ENCODE results near the gene IRS1. TPM values are rescaled to one million over a fixed set of nuclear protein-coding genes. Genes with fewer than 3 reads are reported as not detected.
"Not testable (repeated sequence)": the region's sequence is repeated elsewhere in the genome, so short reads cannot be mapped to it uniquely, and the experiment has no call there.

IRS1 gene
- polyA plus RNA-seq, 2 donors: 1.6 to 3.7 TPM

DNA sequence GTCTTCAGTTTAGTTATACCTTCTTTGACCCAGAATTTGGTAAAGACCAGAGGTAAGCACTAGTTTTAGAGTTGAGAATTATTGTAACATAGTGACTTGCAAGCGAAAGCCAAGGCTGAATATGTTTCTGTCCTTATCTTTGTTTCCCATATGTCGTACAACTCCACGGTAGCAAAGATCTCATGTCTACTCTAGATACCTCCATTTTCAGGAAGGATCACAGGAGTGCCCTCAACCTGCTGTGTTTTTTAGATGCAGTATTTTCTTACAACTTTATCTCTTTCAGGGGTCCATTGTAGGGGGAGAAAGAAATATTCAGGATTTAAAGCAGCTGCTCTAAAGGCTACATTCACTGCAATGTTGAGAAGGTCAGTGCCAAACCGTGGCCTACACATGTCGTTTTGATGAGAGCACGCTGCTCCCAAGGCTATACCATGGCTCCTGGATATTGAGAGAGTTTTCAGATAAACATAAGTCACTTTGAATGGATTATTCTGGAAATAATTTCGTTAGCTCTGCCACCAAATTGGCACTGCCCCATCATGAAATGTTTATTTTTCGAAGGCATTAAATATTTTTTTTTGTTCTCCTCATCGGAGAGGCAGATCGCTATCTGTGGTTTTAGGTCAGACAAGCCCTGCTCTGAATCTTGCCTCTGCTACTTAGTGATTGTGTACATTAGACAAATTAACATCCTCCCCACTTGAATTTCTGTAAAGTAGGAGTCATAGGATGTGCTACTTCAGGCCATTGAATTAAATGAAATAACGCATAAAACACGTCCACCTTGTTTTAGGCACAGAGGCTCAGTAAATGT is 38.4 kb upstream of the IRS1 start:
- Histone ChIP-seq H3K36me3 (ENCODE audit: control insufficient read depth in 2 of 2, insufficient read depth in 2 of 2, low read length in 1 of 2) (no peaks in the 10 kb centered on the region), H3K27me3 (ENCODE audit: control insufficient read depth in 1 of 2, insufficient read depth in 2 of 2, low read length in 2 of 2) (no peaks in the 10 kb centered on the region), H3K4me3 (ENCODE audit: low read depth in 1 of 2, low read length in 2 of 2) (no peak overlapping the region), H3K27ac (ENCODE audit: low read depth in 2 of 2, low read length in 1 of 2) (no peak overlapping the region), H3K4me1 (ENCODE audit: control insufficient read depth in 2 of 2, insufficient read depth in 2 of 2, low read length in 1 of 2) (peaks cover 3 to 5% of the 10 kb centered on the region in 2 donors), H3K9me3 (ENCODE audit: control insufficient read depth in 2 of 2, insufficient read depth in 1 of 2, low read depth in 1 of 2, low read length in 1 of 2) (no peaks in the 10 kb centered on the region)
- 77 to 83% methylated on average over 12 of the region's 12 CpGs for WGBS, 2 donors

DNA sequence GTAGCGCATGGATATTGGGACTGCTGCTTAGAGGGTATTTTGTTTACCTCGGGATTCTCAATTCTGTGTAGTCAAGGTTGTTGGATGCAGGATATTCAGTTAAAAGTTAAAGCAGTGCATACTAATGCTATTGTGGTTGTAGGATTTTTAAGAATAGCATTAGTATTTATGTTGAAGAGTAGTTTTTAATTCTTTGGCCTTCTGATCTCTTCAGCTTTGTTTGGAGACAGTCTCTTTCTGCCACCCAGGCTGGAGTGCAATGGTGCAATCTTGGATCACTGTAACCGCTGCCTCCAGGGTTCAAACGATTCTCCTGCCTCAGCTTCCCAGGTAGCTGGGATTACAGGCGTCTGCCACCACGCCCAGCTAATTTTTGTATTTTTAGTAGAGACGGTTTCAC is 37.7 kb upstream of the IRS1 start:
- 79 to 86% methylated on average over 7 of the region's 7 CpGs for WGBS, 2 donors
- H3K27me3 ChIP-seq (ENCODE audit: control insufficient read depth in 1 of 2, insufficient read depth in 2 of 2, low read length in 2 of 2): no peaks in the 10 kb centered on the region
- H3K4me1 ChIP-seq (ENCODE audit: control insufficient read depth in 2 of 2, insufficient read depth in 2 of 2, low read length in 1 of 2): peaks cover 3 to 5% of the 10 kb centered on the region in 2 donors
- no peaks in the 10 kb centered on the region for H3K9me3 ChIP-seq (ENCODE audit: control insufficient read depth in 2 of 2, insufficient read depth in 1 of 2, low read depth in 1 of 2, low read length in 1 of 2)
- H3K27ac ChIP-seq (ENCODE audit: low read depth in 2 of 2, low read length in 1 of 2): peak overlapping the region in 1 of 2 donors; percentile 100
- H3K4me3 ChIP-seq (ENCODE audit: low read depth in 1 of 2, low read length in 2 of 2): no peak overlapping the region
- H3K36me3 ChIP-seq (ENCODE audit: control insufficient read depth in 2 of 2, insufficient read depth in 2 of 2, low read length in 1 of 2): no peaks in the 10 kb centered on the region

DNA sequence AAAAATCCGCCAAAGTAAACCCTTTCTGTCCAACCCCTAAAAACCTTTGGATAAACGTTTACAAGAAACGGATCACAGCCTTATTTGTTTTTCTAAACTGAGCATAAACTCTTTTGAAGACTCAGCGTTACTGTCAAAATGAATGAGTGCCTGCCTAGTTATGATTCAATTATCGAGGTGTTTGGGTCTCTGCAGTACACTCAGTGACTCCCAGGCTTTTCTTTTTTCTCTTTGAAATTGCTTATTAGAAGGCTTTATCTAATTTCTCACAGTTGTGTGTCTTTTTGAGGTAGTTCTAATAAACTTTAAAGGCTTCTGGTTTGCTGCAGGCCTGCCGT is 36.9 kb upstream of the IRS1 start:
- WGBS, 2 donors: 1 to 2% methylated on average over 6 of the region's 6 CpGs
- H3K4me3 ChIP-seq (ENCODE audit: low read depth in 1 of 2, low read length in 2 of 2): peak overlapping the region; percentile 81 to 90
- no peaks in the 10 kb centered on the region for H3K36me3 ChIP-seq (ENCODE audit: control insufficient read depth in 2 of 2, insufficient read depth in 2 of 2, low read length in 1 of 2)
- H3K4me1 ChIP-seq (ENCODE audit: control insufficient read depth in 2 of 2, insufficient read depth in 2 of 2, low read length in 1 of 2): peaks cover 3 to 5% of the 10 kb centered on the region in 2 donors
- no peaks in the 10 kb centered on the region for H3K27me3 ChIP-seq (ENCODE audit: control insufficient read depth in 1 of 2, insufficient read depth in 2 of 2, low read length in 2 of 2)
- H3K9me3 ChIP-seq (ENCODE audit: control insufficient read depth in 2 of 2, insufficient read depth in 1 of 2, low read depth in 1 of 2, low read length in 1 of 2): no peaks in the 10 kb centered on the region
- peak overlapping the region; percentile 100 for H3K27ac ChIP-seq (ENCODE audit: low read depth in 2 of 2, low read length in 1 of 2)

DNA sequence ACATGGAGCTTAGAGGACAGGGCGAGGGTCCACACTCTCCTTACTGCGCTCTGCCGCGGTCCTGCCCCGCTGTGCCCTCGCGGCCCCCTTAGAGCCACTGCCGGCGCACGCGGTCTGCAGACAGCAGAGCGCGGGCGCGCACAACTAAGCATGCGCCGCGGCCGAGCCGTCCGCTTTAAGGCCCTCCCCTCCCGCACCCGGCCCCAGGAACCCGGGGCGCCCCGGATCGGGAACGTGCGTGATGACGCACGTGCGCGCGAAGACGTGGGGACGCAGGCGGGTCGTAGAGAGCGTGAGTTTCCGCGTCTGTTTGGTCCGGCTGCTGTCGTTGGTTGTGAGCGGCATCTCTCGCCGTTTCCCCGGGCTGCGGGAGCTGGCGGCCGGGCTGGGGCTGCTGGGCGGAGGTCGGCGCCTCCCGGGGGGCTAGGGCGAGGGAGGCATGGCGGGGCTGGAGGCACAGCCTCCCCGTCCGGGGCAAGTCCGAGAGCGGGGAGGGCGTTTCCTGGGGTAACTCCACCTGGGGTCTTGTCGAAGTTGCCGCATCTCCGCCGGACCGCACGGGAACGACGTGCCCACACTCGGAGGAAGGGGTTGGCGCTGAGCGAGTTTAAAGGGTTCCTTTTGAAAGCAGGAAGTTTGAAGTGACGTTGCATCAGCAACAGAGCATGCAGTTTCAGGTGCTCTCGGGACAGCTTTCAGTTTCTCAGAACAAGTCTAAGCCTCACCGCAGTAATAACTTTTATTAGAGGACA is 36.4 kb upstream of the IRS1 start, which contains the start of gene RHBDD1:
TSS of gene RHBDD1 (plus strand) at position 259 of the 752 bp plus-strand sequence. CDS start 28,640 bp downstream, outside the sequence.
- peaks cover 3 to 5% of the 10 kb centered on the region in 2 donors for H3K4me1 ChIP-seq (ENCODE audit: control insufficient read depth in 2 of 2, insufficient read depth in 2 of 2, low read length in 1 of 2)
- WGBS, 2 donors: 0 to 1% methylated on average over 63 to 75 of the region's 75 CpGs
- peak within 1 kb of the TSS; percentile 81 to 90 for H3K4me3 ChIP-seq (ENCODE audit: low read depth in 1 of 2, low read length in 2 of 2)
- no peaks in the 10 kb centered on the region for H3K9me3 ChIP-seq (ENCODE audit: control insufficient read depth in 2 of 2, insufficient read depth in 1 of 2, low read depth in 1 of 2, low read length in 1 of 2)
- H3K27me3 ChIP-seq (ENCODE audit: control insufficient read depth in 1 of 2, insufficient read depth in 2 of 2, low read length in 2 of 2): no peaks in the 10 kb centered on the region
- H3K27ac ChIP-seq (ENCODE audit: low read depth in 2 of 2, low read length in 1 of 2): peak within 1 kb of the TSS; percentile 100
- no peaks in the 10 kb centered on the region for H3K36me3 ChIP-seq (ENCODE audit: control insufficient read depth in 2 of 2, insufficient read depth in 2 of 2, low read length in 1 of 2)

DNA sequence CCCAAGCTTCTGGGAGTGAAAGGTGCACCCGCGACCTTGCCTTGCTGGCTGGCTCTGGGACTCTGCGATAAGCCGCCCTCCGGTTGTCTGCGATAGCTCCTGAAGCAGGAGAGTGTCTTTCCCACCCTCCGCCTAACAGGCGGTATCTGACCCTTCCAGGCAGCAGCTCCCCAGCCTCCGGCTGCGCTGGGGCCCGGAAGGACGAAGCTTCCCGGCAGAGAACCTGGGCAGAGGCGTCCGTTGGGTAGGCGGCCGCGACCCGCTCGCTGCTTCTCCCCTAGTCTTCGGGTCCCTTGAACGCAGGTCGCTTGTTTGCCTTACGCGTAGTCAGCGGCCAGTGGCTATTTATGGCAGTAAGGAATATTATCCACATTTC is 35.8 kb upstream of the IRS1 start:
- Histone ChIP-seq H3K27me3 (ENCODE audit: control insufficient read depth in 1 of 2, insufficient read depth in 2 of 2, low read length in 2 of 2) (no peaks in the 10 kb centered on the region), H3K4me3 (ENCODE audit: low read depth in 1 of 2, low read length in 2 of 2) (peak overlapping the region; percentile 81 to 90), H3K4me1 (ENCODE audit: control insufficient read depth in 2 of 2, insufficient read depth in 2 of 2, low read length in 1 of 2) (peaks cover 3 to 5% of the 10 kb centered on the region in 2 donors), H3K9me3 (ENCODE audit: control insufficient read depth in 2 of 2, insufficient read depth in 1 of 2, low read depth in 1 of 2, low read length in 1 of 2) (no peaks in the 10 kb centered on the region), H3K36me3 (ENCODE audit: control insufficient read depth in 2 of 2, insufficient read depth in 2 of 2, low read length in 1 of 2) (no peaks in the 10 kb centered on the region), H3K27ac (ENCODE audit: low read depth in 2 of 2, low read length in 1 of 2) (peak overlapping the region; percentile 100)
- 5 to 8% methylated on average over 25 to 26 of the region's 26 CpGs for WGBS, 2 donors

DNA sequence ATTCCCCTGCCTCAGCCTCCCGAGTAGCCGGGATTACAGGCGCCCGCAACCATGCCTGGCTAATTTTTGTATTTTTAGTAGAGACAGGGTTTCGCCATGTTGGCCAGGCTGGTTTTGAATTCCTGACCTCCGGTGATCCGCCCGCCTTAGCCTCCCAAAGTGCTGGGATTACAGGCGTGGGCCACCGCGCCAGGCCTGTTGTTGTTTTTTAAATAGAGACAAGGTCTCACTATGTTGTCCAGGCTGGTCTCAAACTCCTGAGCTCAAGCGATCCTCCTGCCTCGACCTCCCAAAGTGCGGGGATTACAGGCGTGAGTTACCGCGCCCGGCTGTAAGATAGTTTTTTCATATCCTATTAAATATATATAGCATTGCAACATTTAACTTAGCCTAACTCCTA is 35.3 kb upstream of the IRS1 start:
- not testable (repeated sequence) for H3K9me3 ChIP-seq (ENCODE audit: control insufficient read depth in 2 of 2, insufficient read depth in 1 of 2, low read depth in 1 of 2, low read length in 1 of 2); H3K4me1 ChIP-seq (ENCODE audit: control insufficient read depth in 2 of 2, insufficient read depth in 2 of 2, low read length in 1 of 2); H3K36me3 ChIP-seq (ENCODE audit: control insufficient read depth in 2 of 2, insufficient read depth in 2 of 2, low read length in 1 of 2); H3K27me3 ChIP-seq (ENCODE audit: control insufficient read depth in 1 of 2, insufficient read depth in 2 of 2, low read length in 2 of 2); H3K27ac ChIP-seq (ENCODE audit: low read depth in 2 of 2, low read length in 1 of 2)
- peak overlapping the region in 1 of 2 donors; percentile 81 for H3K4me3 ChIP-seq (ENCODE audit: low read depth in 1 of 2, low read length in 2 of 2)
- WGBS, 2 donors: 84 to 93% methylated on average over 18 of the region's 18 CpGs

DNA sequence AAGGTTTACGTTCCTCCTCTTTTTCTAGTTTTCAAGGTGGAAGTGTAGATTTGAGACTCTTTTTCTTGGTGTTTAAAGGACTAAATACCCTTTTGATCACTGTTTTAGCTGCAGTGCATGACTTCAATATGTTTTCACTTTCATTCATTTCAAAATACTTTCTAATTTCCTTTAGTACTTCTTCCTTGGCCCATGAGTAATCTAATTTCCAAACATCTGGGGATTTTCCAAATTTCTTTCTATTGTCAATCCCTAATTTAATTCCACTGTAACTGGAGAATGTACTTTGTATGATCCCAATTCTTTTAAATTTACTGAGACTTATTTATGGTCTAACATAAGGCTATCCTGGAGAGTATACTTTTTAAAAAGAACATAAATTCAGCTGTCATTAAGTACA is 32.4 kb upstream of the IRS1 start:
- Histone ChIP-seq H3K4me1 (ENCODE audit: control insufficient read depth in 2 of 2, insufficient read depth in 2 of 2, low read length in 1 of 2) (peaks cover 3 to 5% of the 10 kb centered on the region in 2 donors), H3K27me3 (ENCODE audit: control insufficient read depth in 1 of 2, insufficient read depth in 2 of 2, low read length in 2 of 2) (no peaks in the 10 kb centered on the region), H3K4me3 (ENCODE audit: low read depth in 1 of 2, low read length in 2 of 2) (no peak overlapping the region), H3K9me3 (ENCODE audit: control insufficient read depth in 2 of 2, insufficient read depth in 1 of 2, low read depth in 1 of 2, low read length in 1 of 2) (no peaks in the 10 kb centered on the region), H3K36me3 (ENCODE audit: control insufficient read depth in 2 of 2, insufficient read depth in 2 of 2, low read length in 1 of 2) (no peaks in the 10 kb centered on the region), H3K27ac (ENCODE audit: low read depth in 2 of 2, low read length in 1 of 2) (no peak overlapping the region)
- WGBS, 2 donors: 96 to 100% methylated on average over 1 of the region's 1 CpG

DNA sequence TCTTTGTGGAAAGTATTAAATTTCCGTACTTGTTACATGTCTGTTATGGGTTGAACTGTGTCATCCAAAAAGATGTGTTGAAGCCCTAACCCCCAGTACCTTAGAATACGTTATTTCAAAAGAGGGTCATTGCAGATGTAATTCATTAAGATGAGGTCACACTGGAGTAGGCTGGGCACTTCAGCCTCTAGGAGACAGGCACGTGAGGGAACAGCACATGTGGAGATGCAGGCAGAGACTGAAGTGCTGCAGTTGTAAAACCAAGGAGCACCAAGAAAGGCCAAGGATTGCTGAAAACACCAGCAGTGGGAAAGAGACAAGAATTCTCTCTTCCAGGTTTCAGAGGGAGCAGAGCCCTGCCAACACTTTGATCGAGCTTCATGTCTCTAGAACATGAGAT is 31.6 kb upstream of the IRS1 start:
- H3K4me1 ChIP-seq (ENCODE audit: control insufficient read depth in 2 of 2, insufficient read depth in 2 of 2, low read length in 1 of 2): peaks cover 3 to 5% of the 10 kb centered on the region in 2 donors
- no peak overlapping the region for H3K4me3 ChIP-seq (ENCODE audit: low read depth in 1 of 2, low read length in 2 of 2)
- no peaks in the 10 kb centered on the region for H3K9me3 ChIP-seq (ENCODE audit: control insufficient read depth in 2 of 2, insufficient read depth in 1 of 2, low read depth in 1 of 2, low read length in 1 of 2)
- WGBS, 2 donors: 87 to 90% methylated on average over 4 of the region's 4 CpGs
- H3K27ac ChIP-seq (ENCODE audit: low read depth in 2 of 2, low read length in 1 of 2): no peak overlapping the region
- no peaks in the 10 kb centered on the region for H3K27me3 ChIP-seq (ENCODE audit: control insufficient read depth in 1 of 2, insufficient read depth in 2 of 2, low read length in 2 of 2)
- H3K36me3 ChIP-seq (ENCODE audit: control insufficient read depth in 2 of 2, insufficient read depth in 2 of 2, low read length in 1 of 2): no peaks in the 10 kb centered on the region

DNA sequence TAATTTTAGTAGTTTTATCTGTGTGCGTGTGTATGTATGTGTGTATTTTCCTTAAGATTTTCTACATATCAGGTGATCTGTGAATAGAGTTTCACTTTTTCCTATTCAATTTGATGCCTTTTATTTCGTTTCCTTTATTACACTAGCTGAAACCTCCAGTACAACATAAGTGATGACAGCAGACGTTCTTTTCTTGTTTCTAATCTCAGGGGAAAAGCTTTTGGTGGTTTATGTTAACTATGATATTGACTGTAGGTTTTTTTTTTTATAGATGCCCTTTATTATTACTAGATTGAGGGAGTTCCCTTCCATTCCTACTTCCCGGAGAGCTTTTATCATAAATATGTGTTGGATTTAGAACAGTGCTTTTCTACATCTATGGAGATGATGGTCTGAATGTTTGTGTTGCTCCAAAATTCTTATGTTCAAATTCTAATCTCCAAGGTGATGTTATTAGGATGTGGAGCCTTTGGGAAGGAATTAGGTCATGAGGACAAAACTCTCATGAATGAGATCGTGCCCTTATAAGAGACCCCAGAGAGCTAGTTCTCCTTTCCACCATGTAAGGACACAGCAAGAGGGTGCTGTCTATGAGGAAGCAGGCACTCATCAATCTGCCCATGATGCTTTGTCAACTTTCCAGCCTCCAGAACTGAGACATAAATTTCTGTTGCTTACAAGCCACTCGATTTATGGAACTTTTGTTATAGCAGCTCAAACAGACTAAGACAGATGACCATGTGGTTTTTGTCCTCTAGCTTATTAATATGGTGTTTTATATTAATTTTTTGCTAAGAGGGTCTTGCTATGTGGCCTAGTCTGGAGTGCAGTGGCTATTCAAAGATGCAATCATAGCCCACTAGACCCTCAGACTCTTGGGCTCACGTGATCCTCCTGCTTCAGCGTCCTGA is 30.4 kb upstream of the IRS1 start:
- H3K9me3 ChIP-seq (ENCODE audit: control insufficient read depth in 2 of 2, insufficient read depth in 1 of 2, low read depth in 1 of 2, low read length in 1 of 2): no peaks in the 10 kb centered on the region
- 85 to 86% methylated on average over 8 of the region's 8 CpGs for WGBS, 2 donors
- no peaks in the 10 kb centered on the region for H3K27me3 ChIP-seq (ENCODE audit: control insufficient read depth in 1 of 2, insufficient read depth in 2 of 2, low read length in 2 of 2)
- no peaks in the 10 kb centered on the region for H3K36me3 ChIP-seq (ENCODE audit: control insufficient read depth in 2 of 2, insufficient read depth in 2 of 2, low read length in 1 of 2)
- no peak overlapping the region for H3K4me3 ChIP-seq (ENCODE audit: low read depth in 1 of 2, low read length in 2 of 2)
- no peak overlapping the region for H3K27ac ChIP-seq (ENCODE audit: low read depth in 2 of 2, low read length in 1 of 2)
- H3K4me1 ChIP-seq (ENCODE audit: control insufficient read depth in 2 of 2, insufficient read depth in 2 of 2, low read length in 1 of 2): peaks cover 0 to 2% of the 10 kb centered on the region in 2 donors
